Cardiac fibroblast (primary cell): ENCODE results near the gene STX2.

Source experiments
- DNase-seq, 2 donors: peaks; one replicate each; pipeline versions ENCODE4 v3.0.0 to v3.0.0-alpha.2; 2010; ENCODE audit warnings: low read depth in 2 of 2
- H3K4me3 ChIP-seq, 2 donors: replicated peaks in 1 of 2; 1 replicate in 1 of 2; 2 replicates in 1 of 2; pipeline ENCODE4 v1.5.1; 2011; ENCODE audit warnings: low read depth in 2 of 2, low read length in 2 of 2, mild to moderate bottlenecking in 2 of 2, moderate library complexity in 1 of 2
- CTCF ChIP-seq: IDR thresholded peaks from one replicate; pipeline ENCODE4 v1.5.1; 2011; ENCODE audit warnings: low read depth, mild to moderate bottlenecking, low read length, inconsistent platforms

Gene STX2

GRCh38 chr12:130839770-130840404 lies 837 bp upstream of the STX2 start:
- DNase-seq: no peak
- peak overlapping the region in 1 of 2 donors; percentile 44 for H3K4me3 ChIP-seq
- TF ChIP-seq CTCF: no peak

GRCh38 chr12:130838284-130838950 lies 633 bp downstream of the STX2 start:
- no peak for TF ChIP-seq CTCF
- H3K4me3 ChIP-seq: peak overlapping the region; percentile 87 to 91
- DNase-seq: peak; percentile 26 to 40

DNA sequence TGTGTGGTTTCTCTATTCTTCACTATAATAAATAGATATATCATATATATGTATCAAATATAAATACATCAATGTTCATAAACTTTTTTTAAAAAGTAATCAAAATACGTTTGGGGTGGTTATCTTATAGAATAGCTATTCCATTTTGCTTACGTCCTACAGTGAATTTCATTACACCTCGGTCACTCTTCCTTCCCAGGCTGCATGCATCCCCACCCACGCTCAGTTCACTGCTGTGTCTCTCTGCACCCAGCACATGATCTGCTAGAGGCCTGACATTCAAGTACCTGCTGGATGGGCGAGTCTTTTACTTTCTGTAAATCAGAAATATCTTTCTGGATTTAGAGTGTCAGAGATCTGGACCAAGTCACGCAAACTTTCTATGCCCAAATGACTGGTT lies 3.6 kb downstream of the STX2 start:
- no peak for DNase-seq
- no peak overlapping the region for H3K4me3 ChIP-seq
- no peak for TF ChIP-seq CTCF

DNA sequence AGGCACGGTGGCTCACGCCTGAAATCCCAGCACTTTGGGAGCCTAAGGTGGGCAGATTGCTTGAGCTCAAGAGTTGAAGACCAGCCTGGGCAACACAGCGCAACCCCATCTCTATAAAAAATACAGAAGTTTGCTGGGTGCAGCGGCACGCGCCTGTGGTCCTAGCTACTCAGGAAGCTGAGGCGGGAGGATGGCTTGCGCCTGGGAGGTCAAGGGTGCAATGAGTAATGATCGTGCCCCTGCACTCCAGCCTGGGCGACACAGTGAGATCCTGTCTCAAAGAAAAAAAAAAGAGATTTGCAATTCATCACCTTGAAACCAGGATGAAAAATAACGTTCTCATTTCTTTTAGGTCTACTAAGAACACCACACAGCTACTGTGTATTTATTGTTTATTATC lies 4.0 kb downstream of the STX2 start:
- TF ChIP-seq CTCF: no peak
- no peak for DNase-seq
- no peak overlapping the region for H3K4me3 ChIP-seq

- DNase-seq: peak; percentile 62 to 74
- no peak for TF ChIP-seq CTCF
- no peak overlapping the region for H3K4me3 ChIP-seq
These were observed 6.4 kb downstream of the STX2 start for GRCh38 chr12:130832561-130833209.

GRCh38 chr12:130831876-130832405 lies 7.1 kb downstream of the STX2 start:
- no peak for TF ChIP-seq CTCF
- no peak overlapping the region for H3K4me3 ChIP-seq
- no peak for DNase-seq
